H1 (cell line): ENCODE data around the gene CD300E. TPM values are rescaled to one million over a fixed set of nuclear protein-coding genes. Genes with fewer than 3 reads are reported as not detected.

Experiments used
- MAFK ChIP-seq: IDR thresholded peaks from 2 replicates; pipeline ENCODE4 v1.6.1; 2012; ENCODE audit warnings: low read depth, mild to moderate bottlenecking, improper control_type of control experiment, low read length
- TBP ChIP-seq: IDR thresholded peaks from 2 replicates; pipeline ENCODE4 v1.6.1; 2011; ENCODE audit warnings: low read depth, low read length, improper control_type of control experiment
- polyA plus RNA-seq, 7 experiments: library from polyadenylated mRNA; depleted of rRNA in 3 of 7; stranded (reverse) in 5 of 7; unstranded in 2 of 7; fragments of >200 nt in 5 of 7; fragments of 200-250 nt in 2 of 7; gene quantifications; 1 replicate in 5 of 7; 2 replicates in 1 of 7; 4 replicates in 1 of 7; pipeline versions ENCODE4 v1.2.1 to v1.2.3, GENCODE V29; 2011 to 2013; ENCODE audit warnings: missing spikeins in 2 of 7, mixed read lengths in 2 of 7
- total RNA-seq: library from RNA; stranded (reverse); fragmentation: NEBNext Ultra II Directional; extraction: Animal tissue kit (Norgen Biotek cat#: 25700); gene quantifications from 2 replicates; pipeline ENCODE4 v1.2.1, GENCODE V29; 2021

Gene CD300E
- total and polyA plus RNA-seq, 2 of the 8 experiments (the other 6 are each of a cell fraction or from before 2014, with no cell fraction given) = not detected

GRCh38 chr17:74642995-74643394, 19.5 kb upstream of the CD300E start (continued):
- TF ChIP-seq TBP = no peak
- TF ChIP-seq MAFK = no peak
